Thoracic aorta (tissue), 2 donors: ENCODE measurements around the gene DLEU7. TPM values are rescaled to one million over a fixed set of nuclear protein-coding genes. Genes with fewer than 3 reads are reported as not detected.

Experiments
- ATAC-seq: fragments of 150-250 bp; one replicate; pipeline ENCODE4 v1.8.0; 2017; ENCODE audit warnings: low read depth; ENCODE audit not compliant: insufficient number of reproducible peaks, low FRiP score
- DNase-seq: peaks from one replicate; pipeline ENCODE4 v3.0.0-alpha.2; 2020; ENCODE audit warnings: low spot score
- H3K27ac ChIP-seq, 2 donors: fragments of 200-600 bp; sonication (generic); 1 replicate in 1 of 2; 2 replicates in 1 of 2; pipeline ENCODE4 v1.5.1; 2016; ENCODE audit warnings: mild to moderate bottlenecking in 2 of 2, moderate library complexity in 2 of 2
- H3K27me3 ChIP-seq: fragments of 200-600 bp; sonication (generic); replicated peaks from 2 replicates; pipeline ENCODE4 v1.6.0; 2016; ENCODE audit warnings: mild to moderate bottlenecking; ENCODE audit not compliant: insufficient read depth
- H3K36me3 ChIP-seq: fragments of 200-600 bp; sonication (generic); one replicate; pipeline ENCODE4 v1.5.1; 2016
- H3K4me1 ChIP-seq, 2 donors: fragments of 200-600 bp; sonication (generic); 1 replicate in 1 of 2; 2 replicates in 1 of 2; pipeline versions ENCODE4 v1.5.1 to v1.6.0; 2016; ENCODE audit warnings: low read depth in 2 of 2, mild to moderate bottlenecking in 1 of 2; ENCODE audit not compliant: control insufficient read depth in 1 of 2
- H3K4me3 ChIP-seq: fragments of 200-600 bp; sonication (generic); 2 replicates; pipeline ENCODE4 v1.5.1; 2016; ENCODE audit warnings: mild to moderate bottlenecking
- H3K9me3 ChIP-seq: fragments of 200-600 bp; sonication (generic); 2 replicates; pipeline ENCODE4 v1.5.1; 2016
- CTCF ChIP-seq: fragments of 200-600 bp; sonication (generic); IDR thresholded peaks from one replicate; pipeline ENCODE4 v1.5.1; 2019; ENCODE audit warnings: antibody characterized with exemption
- total RNA-seq, 2 donors: library from RNA; depleted of rRNA; stranded (reverse); fragments of >200 nt; gene quantifications; one replicate each; pipeline versions ENCODE4 v1.1.0 to v1.2.3, GENCODE V29; 2016

The DLEU7 gene
- total RNA-seq = under 1 TPM in 1 of 2 donors, not detected in 1; 0.14 TPM

GRCh38 chr13:50843257-50844083 lies at the start of gene DLEU7:
Gene DLEU7, minus strand, starts transcription at chr13:50843692. Its CDS starts 46 bp downstream, at chr13:50843646.
- no peak for ATAC-seq

GRCh38 chr13:50892210-50892944 lies 48.9 kb upstream of the DLEU7 start:
- Histone ChIP-seq H3K27ac (no peak overlapping the region), H3K36me3 (no peaks in the 10 kb centered on the region), H3K4me1 (peaks cover 0 to 8% of the 10 kb centered on the region in 2 donors), H3K4me3 (peak overlapping the region; percentile 32), H3K27me3 (no peaks in the 10 kb centered on the region), H3K9me3 (no peaks in the 10 kb centered on the region)
- no peak for ATAC-seq
- TF ChIP-seq CTCF = no peak
- no peak for DNase-seq

More at GRCh38 chr13:50843257-50844083, at the start of gene DLEU7:
- Histone ChIP-seq H3K36me3 (no peaks in the 10 kb centered on the region), H3K4me1 (peaks cover 12 to 57% of the 10 kb centered on the region in 2 donors), H3K4me3 (peak within 1 kb of the TSS; percentile 59), H3K27ac (no peak within 1 kb of the TSS), H3K9me3 (no peaks in the 10 kb centered on the region), H3K27me3 (no peaks in the 10 kb centered on the region)
- no peak for DNase-seq
- TF ChIP-seq CTCF = no peak

GRCh38 chr13:50891206-50891605 lies 47.7 kb upstream of the DLEU7 start:
- TF ChIP-seq CTCF = no peak
- H3K9me3 ChIP-seq = no peaks in the 10 kb centered on the region
- no peaks in the 10 kb centered on the region for H3K36me3 ChIP-seq
- no peaks in the 10 kb centered on the region for H3K27me3 ChIP-seq
- peaks cover 0 to 8% of the 10 kb centered on the region in 2 donors for H3K4me1 ChIP-seq
- no peak for DNase-seq
- no peak for ATAC-seq
- no peak overlapping the region for H3K27ac ChIP-seq
- H3K4me3 ChIP-seq = no peak overlapping the region

- TF ChIP-seq CTCF = no peak
- no peaks in the 10 kb centered on the region for H3K9me3 ChIP-seq
- ATAC-seq (no peak), DNase-seq (no peak)
- no peak overlapping the region for H3K27ac ChIP-seq
- no peaks in the 10 kb centered on the region for H3K36me3 ChIP-seq
- peaks cover 0 to 8% of the 10 kb centered on the region in 2 donors for H3K4me1 ChIP-seq
- H3K27me3 ChIP-seq = no peaks in the 10 kb centered on the region
- no peak overlapping the region for H3K4me3 ChIP-seq
These were observed 45.8 kb upstream of the DLEU7 start for GRCh38 chr13:50889317-50889716.

GRCh38 chr13:50888362-50888761 lies 44.9 kb upstream of the DLEU7 start:
- Histone ChIP-seq H3K9me3 (no peaks in the 10 kb centered on the region), H3K27me3 (no peaks in the 10 kb centered on the region), H3K4me1 (peaks cover 0 to 3% of the 10 kb centered on the region in 2 donors), H3K4me3 (no peak overlapping the region), H3K36me3 (no peaks in the 10 kb centered on the region), H3K27ac (no peak overlapping the region)
- ATAC-seq = no peak
- no peak for DNase-seq
- TF ChIP-seq CTCF = no peak
